K562 (cell line): ENCODE data around the gene BLTP3A. TPM values are rescaled to one million over a fixed set of nuclear protein-coding genes. Genes with fewer than 3 reads are reported as not detected.
A peak's percentile ranks its signal among the peaks of the same experiment; 100 is the strongest.

Experiments used
- ATAC-seq: fragments of 200-7000 bp; cut with Tn5 transposase; 3 replicates; pipeline ENCODE4 v1.9.1; 2020; ENCODE audit warnings: moderate library complexity
- BruUV-seq: library from RNA; stranded (reverse); fragments of 400-500 nt; replicated peaks from 2 replicates; lab custom pipeline; 2021; lab: Mats Ljungman, UMichigan
- CTCF ChIA-PET: fragments of 300-600 bp; formaldehyde crosslinking; extraction: SDS; loops from one replicate; lab custom pipeline; 2021; ENCODE audit warnings: low intra/inter-chr PET ratio; lab: Yijun Ruan, JAX
- POLR2A ChIA-PET: fragments of 300-600, 350-650 bp; sonication (Branson Sonifier 250); formaldehyde crosslinking; extraction: SDS; loops from one replicate; lab custom pipeline; 2021; ENCODE audit warnings: antibody characterized with exemption, inconsistent platforms; lab: Yijun Ruan, JAX
- DNase-seq, 4 experiments: peaks; one replicate each; pipeline versions ENCODE4 v3.0.0 to v3.0.0-alpha.2; 2011 to 2018; ENCODE audit warnings: low spot score in 3 of 4, mixed read lengths in 3 of 4; ENCODE audit errors: extremely low read depth in 1 of 4
- FAIRE-seq: peaks from 2 replicates; lab custom pipeline; 2011; peaks lifted over from hg19 to GRCh38; lab: Jason Lieb, UNC
- H2AFZ ChIP-seq: 2 replicates; pipeline ENCODE4 v1.6.0; 2011; ENCODE audit warnings: low read depth, low read length, control low read depth, inconsistent platforms
- H3K27ac ChIP-seq: fragments of 200-600 bp; 3 replicates; pipeline ENCODE4 v1.8.0; 2011; ENCODE audit warnings: low read depth, mild to moderate bottlenecking, control low read depth, inconsistent platforms, low read length, moderate library complexity, mixed read lengths; ENCODE audit errors: extremely low read depth
- H3K27me3 ChIP-seq, 2 experiments: fragments of 300-600 bp in 1 of 2; 2 replicates in 1 of 2; 3 replicates in 1 of 2; pipeline versions ENCODE4 v1.6.0 to v1.8.0; 2011; ENCODE audit warnings: inconsistent platforms in 2 of 2, low read length in 2 of 2, mild to moderate bottlenecking in 1 of 2, mixed read lengths in 1 of 2, moderate library complexity in 1 of 2; ENCODE audit not compliant: control insufficient read depth in 2 of 2, insufficient read depth in 2 of 2
- H3K36me3 ChIP-seq: fragments of 300-600 bp; 3 replicates; pipeline ENCODE4 v1.8.0; 2011; ENCODE audit warnings: mild to moderate bottlenecking, low read length, inconsistent platforms; ENCODE audit not compliant: control insufficient read depth, insufficient read depth
- H3K4me1 ChIP-seq, 2 experiments: fragments of 200-600 bp in 1 of 2; replicated peaks in 1 of 2; 2 replicates in 1 of 2; 3 replicates in 1 of 2; pipeline versions ENCODE4 v1.5.1 to v1.8.0; 2011; ENCODE audit warnings: inconsistent platforms in 2 of 2, low read length in 2 of 2, mild to moderate bottlenecking in 1 of 2, mixed read lengths in 1 of 2, moderate library complexity in 1 of 2; ENCODE audit not compliant: control insufficient read depth in 2 of 2, insufficient read depth in 2 of 2
- H3K4me2 ChIP-seq: 2 replicates; pipeline ENCODE4 v1.6.1; 2011; ENCODE audit warnings: low read length, control low read depth, inconsistent platforms, mixed read lengths; ENCODE audit not compliant: insufficient read depth
- H3K4me3 ChIP-seq: fragments of 200-600 bp; sonication (generic), shearing (Covaris generic); 2 replicates; pipeline ENCODE4 v1.5.1; 2016; ENCODE audit warnings: control low read depth, inconsistent platforms
- H3K79me2 ChIP-seq: fragments of 200-600 bp; 3 replicates; pipeline ENCODE4 v1.8.0; 2011; ENCODE audit warnings: low read length, inconsistent platforms; ENCODE audit not compliant: control insufficient read depth, insufficient read depth
- H3K9ac ChIP-seq, 2 experiments: 2 replicates each; pipeline versions ENCODE4 v1.6.0 to v1.6.1; 2011; ENCODE audit warnings: low read depth in 2 of 2, low read length in 2 of 2, control low read depth in 1 of 2, inconsistent platforms in 1 of 2, mild to moderate bottlenecking in 1 of 2, mixed read lengths in 1 of 2; ENCODE audit not compliant: insufficient read depth in 1 of 2
- H3K9me1 ChIP-seq: one replicate; pipeline ENCODE4 v1.6.0; 2011; ENCODE audit warnings: inconsistent platforms, mild to moderate bottlenecking, low read length, moderate library complexity; ENCODE audit not compliant: control insufficient read depth, insufficient read depth
- H3K9me3 ChIP-seq: replicated peaks from 2 replicates; pipeline ENCODE4 v1.5.1; 2011; ENCODE audit warnings: low read depth, low read length, inconsistent platforms; ENCODE audit not compliant: control insufficient read depth, insufficient read depth
- H4K20me1 ChIP-seq: replicated peaks from 2 replicates; pipeline ENCODE4 v1.6.1; 2011; ENCODE audit warnings: low read length, inconsistent platforms, mixed read lengths; ENCODE audit not compliant: control insufficient read depth, insufficient read depth
- ARID2 ChIP-seq: fragments of 450-650 bp; IDR thresholded peaks from 2 replicates; pipeline ENCODE4 v1.6.1; 2017; ENCODE audit warnings: antibody characterized with exemption, mild to moderate bottlenecking
- BCL6 ChIP-seq: fragments of 250-450 bp; sonication (Bioruptor Pico); IDR thresholded peaks from 2 replicates; pipeline ENCODE4 v1.4.0; 2020
- DPF2 ChIP-seq: fragments of 450-650 bp; IDR thresholded peaks from 2 replicates; pipeline ENCODE4 v1.6.1; 2016
- E2F1 ChIP-seq: sonication (generic); formaldehyde crosslinking; IDR thresholded peaks from 2 replicates; pipeline ENCODE4 v1.8.1; 2023; ENCODE audit warnings: mild to moderate bottlenecking, missing genetic modification reagents, moderate library complexity
- ERF ChIP-seq: fragments of 450-650 bp; formaldehyde crosslinking; IDR thresholded peaks from 2 replicates; pipeline ENCODE4 v1.4.0; 2020; ENCODE audit warnings: mild to moderate bottlenecking, mixed read lengths
- GATAD2A ChIP-seq: fragments of 450-650 bp; IDR thresholded peaks from 2 replicates; pipeline ENCODE4 v1.6.1; 2017
- HIVEP1 ChIP-seq: fragments of 250-450 bp; sonication (Bioruptor Pico); IDR thresholded peaks from 2 replicates; pipeline ENCODE4 v1.4.0; 2020; ENCODE audit warnings: mild to moderate bottlenecking
- KAT8 ChIP-seq: fragments of 450-650 bp; IDR thresholded peaks from 2 replicates; pipeline ENCODE4 v1.6.1; 2016; ENCODE audit warnings: low read depth, mild to moderate bottlenecking
- KDM1A ChIP-seq, 2 experiments: fragments of 450-650 bp; IDR thresholded peaks; 2 replicates each; pipeline ENCODE4 v1.6.1; 2016; ENCODE audit warnings: mild to moderate bottlenecking in 2 of 2
- SETDB1 ChIP-seq: IDR thresholded peaks from one replicate; pipeline ENCODE4 v1.6.1; 2012; ENCODE audit warnings: low read length, control low read depth, inconsistent platforms
- SMAD4 ChIP-seq: fragments of 250-450 bp; sonication (Bioruptor Pico); conservative IDR thresholded peaks from 2 replicates; pipeline ENCODE4 v1.8.0; 2021; ENCODE audit warnings: inconsistent platforms, mild to moderate bottlenecking, moderate library complexity
- SMARCE1 ChIP-seq: fragments of 450-650 bp; IDR thresholded peaks from 2 replicates; pipeline ENCODE4 v1.7.1; 2016; ENCODE audit warnings: mild to moderate bottlenecking
- SOX6 ChIP-seq: fragments of 450-650 bp; IDR thresholded peaks from 2 replicates; pipeline ENCODE4 v1.6.1; 2014; ENCODE audit warnings: mild to moderate bottlenecking
- TCF7L2 ChIP-seq: fragments of 150-350 bp; IDR thresholded peaks from 2 replicates; pipeline ENCODE4 v1.6.1; 2016; ENCODE audit warnings: low read depth, mild to moderate bottlenecking, low read length, moderate library complexity
- XRCC3 ChIP-seq: fragments of 450-650 bp; IDR thresholded peaks from 2 replicates; pipeline ENCODE4 v1.6.1; 2017; ENCODE audit warnings: mild to moderate bottlenecking, moderate library complexity
- ZNF24 ChIP-seq: fragments of 450-650 bp; IDR thresholded peaks from 2 replicates; pipeline ENCODE4 v1.6.1; 2016
- ZNF3 ChIP-seq: fragments of 250-450 bp; sonication (Bioruptor Pico); IDR thresholded peaks from 2 replicates; pipeline ENCODE4 v1.5.0; 2021; ENCODE audit warnings: mild to moderate bottlenecking, moderate library complexity
- ZNF354B ChIP-seq: fragments of 250-450 bp; sonication (Bioruptor Pico); IDR thresholded peaks from 2 replicates; pipeline ENCODE4 v1.4.0; 2020
- ZNF436 ChIP-seq: fragments of 250-450, 450-650 bp; sonication (Bioruptor Pico); formaldehyde crosslinking; IDR thresholded peaks from 2 replicates; pipeline ENCODE4 v1.7.0; 2020; ENCODE audit warnings: mild to moderate bottlenecking
- ZNF444 ChIP-seq: fragments of 250-450 bp; sonication (Bioruptor Pico); IDR thresholded peaks from 2 replicates; pipeline ENCODE4 v1.4.0; 2020; ENCODE audit warnings: mild to moderate bottlenecking, moderate library complexity
- ZNF592 ChIP-seq: fragments of 450-650 bp; IDR thresholded peaks from 2 replicates; pipeline ENCODE4 v1.6.1; 2017; ENCODE audit warnings: antibody characterized with exemption, mild to moderate bottlenecking
- ZNF77 ChIP-seq: fragments of 250-450 bp; sonication (Bioruptor Pico); IDR thresholded peaks from 2 replicates; pipeline ENCODE4 v1.5.0; 2020
- ZNF830 ChIP-seq: fragments of 250-450 bp; sonication (Bioruptor Pico); IDR thresholded peaks from 2 replicates; pipeline ENCODE4 v1.5.0; 2021; ENCODE audit warnings: mild to moderate bottlenecking
- WGBS: fragments of 100-300 bp; shearing (Covaris generic); methylation state at CpG from one replicate; pipeline ENCODE4 v1.1.6; 2016; ENCODE audit warnings: low coverage, mixed read lengths; ENCODE audit not compliant: insufficient coverage; ENCODE audit errors: missing lambda C conversion rate; 5-methylcytosine and 5-hydroxymethylcytosine counted together
- in situ Hi-C: fragments of 300-500 bp; cut with MboI; formaldehyde crosslinking; loops from 4 replicates; pipeline ENCODE4 v1.15.0; 2018; ENCODE audit warnings: inconsistent platforms, mixed read lengths
- intact Hi-C: fragments of 100-400 bp; cut with micrococcal nuclease; formaldehyde crosslinking; loops from 2 replicates; pipeline ENCODE4 v1.14.2; 2022
- polyA plus RNA-seq, 8 experiments: library from polyadenylated mRNA; depleted of rRNA in 4 of 8; stranded (reverse) in 5 of 8; unstranded in 3 of 8; fragments of >200 nt; fragmentation: Nextera tagmentation in 2 of 8; fragmentation: Illumina TruSeq in 1 of 8; extraction: Ambion mirVana in 2 of 8; extraction: Trizol in 1 of 8; gene quantifications; 2 replicates each; pipeline versions ENCODE4 v1.2.1 to v1.2.3, GENCODE V29; 2011 to 2014; ENCODE audit warnings: inconsistent platforms in 1 of 8, missing spikeins in 1 of 8
- total RNA-seq, 7 experiments: library from RNA; depleted of rRNA in 6 of 7; stranded (reverse); fragments of >200 nt in 6 of 7; fragmentation: Illumina TruSeq in 2 of 7; extraction: Trizol in 2 of 7; gene quantifications; 2 replicates each; pipeline versions ENCODE4 v1.2.1 to v1.2.3, GENCODE V29; 2011 to 2021; ENCODE audit warnings: low replicate concordance in 1 of 7

The BLTP3A gene
- total and polyA plus RNA-seq, 9 of the 15 experiments (the other 6 are each of a cell fraction or from before 2014, with no cell fraction given), result 7.5 to 34.6 (median 15.5) TPM

- H3K27me3 ChIP-seq, result no peaks in the 10 kb centered on the region
- no peak overlapping the region; the same call in 2 of the 3 replicates for H3K27ac ChIP-seq
- H3K4me2 ChIP-seq, result no peak overlapping the region
- FAIRE-seq, result peak; percentile 84
- peak; percentile 83 for ATAC-seq
- H3K9me3 ChIP-seq, result no peaks in the 10 kb centered on the region
- no peaks in the 10 kb centered on the region; the same call in 1 of the 2 replicates for H4K20me1 ChIP-seq
- no peaks in the 10 kb centered on the region for H3K9me1 ChIP-seq
- no TSS peak for BruUV-seq
- peak in 2 of 4 experiments; percentile 63 to 80 for DNase-seq
- in situ Hi-C loops, result no loop called here
- peaks cover 56% of the 10 kb centered on the region for H3K36me3 ChIP-seq
- intact Hi-C loops, result no loop called here
- ChIA-PET CTCF (no interaction called here), POLR2A (interaction anchor here (0.6 to 0.9 kb wide), 3 partner anchors 13 to 131 kb away, joined by 3 to 6 read pairs (median 3); no protein-coding TSS in a partner anchor)
- peaks cover 9 to 23% of the 10 kb centered on the region in 2 experiments for H3K4me1 ChIP-seq
- no peak overlapping the region for H2AFZ ChIP-seq
- no peaks in the 10 kb centered on the region for H3K79me2 ChIP-seq
- peak overlapping the region in 1 of 2 experiments; percentile 2; a peak in 1 of 4 replicates for H3K9ac ChIP-seq
- WGBS, result 35% methylated on average over 4 of the region's 4 CpGs
- H3K4me3 ChIP-seq, result no peak overlapping the region
- TF ChIP-seq ZNF436 (CRISPR knock-in tag), result no peak
- TF ChIP-seq HIVEP1 (CRISPR knock-in tag), result no peak
- TF ChIP-seq TCF7L2, result no peak
- TF ChIP-seq ZNF830 (CRISPR knock-in tag), result no peak
- TF ChIP-seq ZNF592, result no peak
- no peak for TF ChIP-seq BCL6 (CRISPR knock-in tag)
- TF ChIP-seq ZNF77, result no peak
- TF ChIP-seq SETDB1, result no peak
- no peak for TF ChIP-seq GATAD2A
- TF ChIP-seq ZNF354B (CRISPR knock-in tag), result no peak
- TF ChIP-seq ZNF24, result no peak
- no peak for TF ChIP-seq E2F1
- TF ChIP-seq ZNF444 (CRISPR knock-in tag), result no peak
- peak; percentile 83 for TF ChIP-seq ZNF3 (CRISPR knock-in tag)
- no peak for TF ChIP-seq XRCC3
- TF ChIP-seq KDM1A (IDR thresholded peaks at IDR 0.05), result peak; percentile 44 to 50; a peak in 2 of 4 replicates
- TF ChIP-seq ERF (CRISPR knock-in tag), result no peak
- TF ChIP-seq SMAD4 (CRISPR knock-in tag), result no peak
- TF ChIP-seq SMARCE1, result peak; percentile 73
- TF ChIP-seq SOX6, result no peak
- no peak for TF ChIP-seq ARID2
- TF ChIP-seq KAT8, result no peak
- TF ChIP-seq DPF2, result peak; percentile 70
Observed at GRCh38 chr6:34834789-34835518, 43.1 kb downstream of the BLTP3A start.
